ENCODE data around the gene B4GALNT3. TPM values are rescaled to one million over a fixed set of nuclear protein-coding genes. Genes with fewer than 3 reads are reported as not detected.

The B4GALNT3 gene
- total and polyA plus RNA-seq, 2 of the 13 experiments (the other 11 are each of a cell fraction or from before 2014, with no cell fraction given) = 3.2 to 4.4 TPM

GRCh38 chr12:588024-588322 is 128.2 kb downstream of the B4GALNT3 start (continued):
- TF ChIP-seq DZIP1 (CRISPR knock-in tag; IDR thresholded peaks at IDR 0.05) = no peak

GRCh38 chr12:588646-589045 is 128.9 kb downstream of the B4GALNT3 start:
- H2AFZ ChIP-seq (ENCODE audit: low read length) = no peak overlapping the region
- H3K9ac ChIP-seq (ENCODE audit: insufficient read depth, low read depth, low read length) = no peak overlapping the region
- H3K9me3 ChIP-seq (ENCODE audit: low read length) = no peaks in the 10 kb centered on the region
- H3K4me1 ChIP-seq (ENCODE audit: insufficient read depth, low read length) = peaks cover 83% of the 10 kb centered on the region
- intact Hi-C loops (cut with micrococcal nuclease; ENCODE audit: unreplicated experiment) = no loop called here
- WGBS (ENCODE audit: low lambda C conversion rate) = 94% methylated on average over 4 of the region's 4 CpGs
- H3K27ac ChIP-seq (ENCODE audit: extremely low read length, insufficient read depth, low read length) = peak overlapping the region; percentile 11
- no peaks in the 10 kb centered on the region for H3K79me2 ChIP-seq (ENCODE audit: insufficient read depth, low read length)
- no peak for FAIRE-seq
- TF ChIP-seq TCF12 (IDR thresholded peaks at IDR 0.05) (no peak), TCF12 (CRISPR knock-in tag; IDR thresholded peaks at IDR 0.05) (no peak), GATA4 (IDR thresholded peaks at IDR 0.05; ENCODE audit: borderline replicate concordance, low read depth) (no peak), DNMT1 (CRISPR knock-in tag; IDR thresholded peaks at IDR 0.05) (no peak), HMGXB3 (CRISPR knock-in tag; IDR thresholded peaks at IDR 0.05; ENCODE audit: borderline replicate concordance) (no peak), RNF2 (conservative IDR thresholded peaks at IDR 0.05; ENCODE audit: low read depth) (no peak), ZNF460 (CRISPR knock-in tag; IDR thresholded peaks at IDR 0.05; ENCODE audit: borderline replicate concordance) (no peak), RAD51 (IDR thresholded peaks at IDR 0.05; ENCODE audit: borderline replicate concordance) (no peak), SATB2 (CRISPR knock-in tag; IDR thresholded peaks at IDR 0.05) (no peak), HMGA1 (CRISPR knock-in tag; conservative IDR thresholded peaks at IDR 0.05) (no peak), KLF13 (CRISPR knock-in tag; IDR thresholded peaks at IDR 0.05) (no peak), NFE2L2 (IDR thresholded peaks at IDR 0.05; ENCODE audit: low read length) (no peak), DR1 (CRISPR knock-in tag; IDR thresholded peaks at IDR 0.05) (no peak), ZNF44 (CRISPR knock-in tag; IDR thresholded peaks at IDR 0.05) (no peak), FIP1L1 (IDR thresholded peaks at IDR 0.05; ENCODE audit: borderline replicate concordance, insufficient read depth, low read depth, low read length) (no peak), ZBTB21 (CRISPR knock-in tag; IDR thresholded peaks at IDR 0.05) (no peak), MBNL3 (CRISPR knock-in tag; conservative IDR thresholded peaks at IDR 0.05) (no peak)
- no TSS peak for BruUV-seq (replicated peaks)
- H4K20me1 ChIP-seq (ENCODE audit: insufficient read depth, low read length) = no peaks in the 10 kb centered on the region
- DNase-seq (ENCODE audit: low spot score) = no peak
- no peak for ATAC-seq
- H3K4me3 ChIP-seq (replicated peaks in 1 of 3; ENCODE audit: insufficient read depth in 1 of 3, low read depth in 2 of 3, low read length in 3 of 3) = no peak overlapping the region
- ChIA-PET CTCF (ENCODE audit: low intra/inter-chr PET ratio, low total read pairs) (no interaction called here), POLR2A (no interaction called here)
- in situ Hi-C loops (cut with HindIII; ENCODE audit: extremely low pct_ligation_motif_present, low pct_unique_long_range_greater_than_20kb) = no loop called here
- no peaks in the 10 kb centered on the region for H3K27me3 ChIP-seq (ENCODE audit: control insufficient read depth in 1 of 2, insufficient read depth in 2 of 2, low read length in 2 of 2)
- H3K36me3 ChIP-seq (replicated peaks in 1 of 2; ENCODE audit: control insufficient read depth in 1 of 2, insufficient read depth in 2 of 2, low read length in 2 of 2) = no peaks in the 10 kb centered on the region
- no peak overlapping the region for H3K4me2 ChIP-seq (ENCODE audit: low read depth, low read length)
